Kidney epithelial cell (primary cell): ENCODE data around the gene GRM7. TPM values are rescaled to one million over a fixed set of nuclear protein-coding genes. Genes with fewer than 3 reads are reported as not detected.

ENCODE experiments used
- DNase-seq: peaks from one replicate; pipeline ENCODE4 v3.0.0-alpha.2; 2010; ENCODE audit warnings: low read depth
- H3K27me3 ChIP-seq: 2 replicates; pipeline ENCODE4 v1.6.0; 2011; ENCODE audit warnings: low read length; ENCODE audit not compliant: control insufficient read depth, insufficient read depth
- H3K36me3 ChIP-seq: 2 replicates; pipeline ENCODE4 v1.5.1; 2011; ENCODE audit warnings: low read length; ENCODE audit not compliant: control insufficient read depth, insufficient read depth
- H3K4me3 ChIP-seq: 2 replicates; pipeline ENCODE4 v1.5.1; 2011; ENCODE audit warnings: low read depth, mild to moderate bottlenecking, control low read depth, low read length
- CTCF ChIP-seq: IDR thresholded peaks from 2 replicates; pipeline ENCODE4 v1.5.1; 2011; ENCODE audit warnings: mild to moderate bottlenecking, moderate library complexity, low read length, control low read depth, inconsistent platforms; ENCODE audit not compliant: insufficient read depth, poor library complexity, severe bottlenecking
- total RNA-seq: library from RNA; depleted of rRNA; stranded (reverse); fragments of >200 nt; gene quantifications from 2 replicates; pipeline ENCODE4 v1.2.3, GENCODE V29; 2015

The GRM7 gene
- total RNA-seq, 1 donor from 2014 or later: 0.17 TPM

GRCh38 chr3:7781395-7781794 lies 920.5 kb downstream of the GRM7 start:
- no peaks in the 10 kb centered on the region for H3K27me3 ChIP-seq
- no peak for DNase-seq
- no peak for TF ChIP-seq CTCF
- no peaks in the 10 kb centered on the region for H3K36me3 ChIP-seq
- no peak overlapping the region for H3K4me3 ChIP-seq

- Histone ChIP-seq H3K4me3 (no peak overlapping the region), H3K36me3 (no peaks in the 10 kb centered on the region), H3K27me3 (no peaks in the 10 kb centered on the region)
- TF ChIP-seq CTCF: no peak
- peak; percentile 62 for DNase-seq
These were observed 927.2 kb downstream of the GRM7 start for GRCh38 chr3:7787871-7788828.

GRCh38 chr3:7788881-7789280 lies 928.0 kb downstream of the GRM7 start:
- TF ChIP-seq CTCF: no peak
- DNase-seq: no peak
- Histone ChIP-seq H3K27me3 (no peaks in the 10 kb centered on the region), H3K4me3 (no peak overlapping the region), H3K36me3 (no peaks in the 10 kb centered on the region)

- TF ChIP-seq CTCF: no peak
- H3K4me3 ChIP-seq: no peak overlapping the region
- no peaks in the 10 kb centered on the region for H3K27me3 ChIP-seq
- H3K36me3 ChIP-seq: no peaks in the 10 kb centered on the region
- DNase-seq: no peak
These were observed 928.4 kb downstream of the GRM7 start for GRCh38 chr3:7789324-7789723.

- H3K27me3 ChIP-seq: no peaks in the 10 kb centered on the region
- TF ChIP-seq CTCF: no peak
- H3K36me3 ChIP-seq: no peaks in the 10 kb centered on the region
- H3K4me3 ChIP-seq: no peak overlapping the region
- no peak for DNase-seq
These were observed 929.2 kb downstream of the GRM7 start for GRCh38 chr3:7790141-7790540.
